Fibroblast of villous mesenchyme (primary cell): ENCODE data around the gene MDM4. TPM values are rescaled to one million over a fixed set of nuclear protein-coding genes. Genes with fewer than 3 reads are reported as not detected.

Experiments
- DNase-seq: peaks from one replicate; pipeline ENCODE4 v3.0.0-alpha.2; 2010; ENCODE audit warnings: low read depth
- H3K4me3 ChIP-seq: 2 replicates; pipeline ENCODE4 v1.5.1; 2011; ENCODE audit warnings: low read depth, mild to moderate bottlenecking, low read length
- CTCF ChIP-seq: IDR thresholded peaks from 2 replicates; pipeline ENCODE4 v1.5.1; 2012; ENCODE audit warnings: low read depth, mild to moderate bottlenecking, low read length; ENCODE audit not compliant: insufficient read depth
- total RNA-seq: library from RNA; depleted of rRNA; stranded (reverse); fragments of >200 nt; gene quantifications from 2 replicates; pipeline ENCODE4 v1.2.3, GENCODE V29; 2012

MDM4 gene
- total RNA-seq, 1 donor = 32.4 TPM

GRCh38 chr1:204530932-204531331 lies 14.7 kb downstream of the MDM4 start:
- no peak for DNase-seq
- H3K4me3 ChIP-seq = no peak overlapping the region
- no peak for TF ChIP-seq CTCF

DNA sequence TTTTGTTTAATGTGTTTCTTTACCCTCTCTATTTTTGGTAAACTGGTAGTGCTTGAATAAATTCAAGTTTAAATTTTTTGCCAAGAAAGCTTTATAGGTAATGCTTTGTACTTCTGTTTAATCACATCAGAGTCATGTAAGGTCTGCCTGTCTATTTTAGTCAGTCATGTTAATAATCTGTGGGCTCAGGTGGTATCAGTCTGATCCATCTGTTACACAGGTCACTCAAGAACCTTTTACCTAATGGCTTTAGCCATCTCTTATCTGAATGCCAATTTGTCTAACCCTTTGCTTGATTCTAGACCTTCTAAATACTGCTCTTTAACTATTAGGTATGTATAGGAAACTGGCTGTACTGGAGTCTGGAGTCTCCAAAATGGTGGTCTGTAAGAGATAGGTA lies 16.6 kb downstream of the MDM4 start:
- no peak for DNase-seq
- TF ChIP-seq CTCF = no peak
- H3K4me3 ChIP-seq = no peak overlapping the region

DNA sequence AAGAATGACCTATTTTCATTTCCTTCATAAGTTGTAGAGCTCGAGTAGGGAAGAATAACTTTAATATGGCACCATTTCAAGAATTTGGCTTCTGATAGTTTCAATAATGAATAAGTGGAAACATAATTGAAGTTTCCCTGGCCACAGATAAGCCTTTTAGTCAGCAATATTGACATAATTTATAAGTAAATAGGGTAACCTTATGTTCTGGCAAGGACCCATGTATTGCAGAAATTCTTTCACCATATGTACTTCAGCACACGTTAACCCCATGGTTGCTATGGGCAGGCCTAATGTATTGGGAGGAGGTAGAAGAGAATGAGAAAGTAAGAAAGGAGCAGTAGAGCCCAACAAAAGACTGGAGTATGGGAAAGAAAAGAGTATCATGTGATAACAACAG lies 25.4 kb downstream of the MDM4 start:
- H3K4me3 ChIP-seq = no peak overlapping the region
- TF ChIP-seq CTCF = no peak
- no peak for DNase-seq

DNA sequence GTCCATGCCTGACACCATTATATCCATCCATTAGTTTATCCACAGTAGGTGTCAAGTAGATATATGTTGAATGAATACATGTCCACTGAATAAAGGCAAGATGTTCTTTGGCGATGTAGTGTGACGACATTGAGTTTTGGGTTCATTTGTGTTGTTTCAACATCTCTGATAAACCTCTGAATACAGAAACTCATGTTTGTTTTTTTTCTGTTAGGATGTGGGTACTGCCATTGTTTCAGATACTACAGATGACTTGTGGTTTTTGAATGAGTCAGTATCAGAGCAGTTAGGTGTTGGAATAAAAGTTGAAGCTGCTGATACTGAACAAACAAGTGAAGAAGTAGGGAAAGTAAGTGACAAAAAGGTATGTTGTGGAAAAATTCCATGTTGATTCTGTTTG lies 28.1 kb downstream of the MDM4 start:
- TF ChIP-seq CTCF = no peak
- no peak overlapping the region for H3K4me3 ChIP-seq
- DNase-seq = no peak

GRCh38 chr1:204545202-204545601 lies 29.0 kb downstream of the MDM4 start:
- no peak for TF ChIP-seq CTCF
- no peak overlapping the region for H3K4me3 ChIP-seq
- peak; percentile 14 for DNase-seq

- no peak overlapping the region for H3K4me3 ChIP-seq
- DNase-seq = no peak
- TF ChIP-seq CTCF = no peak
These were observed 29.7 kb downstream of the MDM4 start for GRCh38 chr1:204545881-204546280.

DNA sequence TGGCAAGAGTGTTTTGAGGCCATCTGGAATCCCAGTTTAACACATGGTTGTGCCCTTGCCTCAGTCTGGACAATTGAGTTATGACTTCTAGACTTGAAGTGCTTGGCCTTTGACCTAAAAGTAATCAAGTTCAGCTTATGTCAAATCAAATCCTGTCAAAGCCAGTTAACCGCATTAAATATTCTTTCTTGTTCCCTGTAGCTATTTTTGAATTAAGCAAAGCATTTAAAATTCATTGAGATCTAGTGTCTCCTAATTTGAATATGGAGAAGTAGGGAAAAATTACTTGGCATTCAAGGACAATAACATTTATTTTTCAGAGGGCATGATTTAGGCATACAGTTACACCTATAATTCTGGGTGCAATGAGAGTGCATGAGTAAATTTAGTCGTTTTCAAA lies 32.1 kb downstream of the MDM4 start:
- no peak for TF ChIP-seq CTCF
- H3K4me3 ChIP-seq = no peak overlapping the region
- no peak for DNase-seq
